HCT116 (cell line): ENCODE data around the gene PMAIP1.

ENCODE experiments used
- EZH2phosphoT487 ChIP-seq: fragments of 200-600 bp; IDR thresholded peaks from 2 replicates; pipeline ENCODE4 v1.6.1; 2018; ENCODE audit warnings: antibody characterized with exemption, borderline replicate concordance
- POLR2A ChIP-seq: IDR thresholded peaks from 2 replicates; pipeline ENCODE4 v1.7.0; 2011; ENCODE audit warnings: borderline replicate concordance; ENCODE audit not compliant: insufficient read depth, insufficient read length; ENCODE audit errors: extremely low read depth
- ZNF274 ChIP-seq: fragments of 200-500 bp; sonication (Bioruptor generic); IDR thresholded peaks from 2 replicates; pipeline ENCODE4 v1.6.1; 2014; ENCODE audit warnings: mild to moderate bottlenecking, low read depth, low read length, inconsistent platforms
- TF ChIP-seq, protein P1 (sequence below), 3 experiments: fragments of 200-600 bp in 1 of 3; sonication (generic) in 1 of 3; IDR thresholded peaks in 2 of 3; conservative IDR thresholded peaks in 1 of 3; 2 replicates each; pipeline ENCODE4 v1.5.1; 2012 to 2017; ENCODE audit warnings: low read depth in 2 of 3, low read length in 2 of 3, antibody characterized with exemption in 1 of 3, borderline replicate concordance in 1 of 3, control low read depth in 1 of 3, mild to moderate bottlenecking in 1 of 3, mixed read lengths in 1 of 3, mixed run types in 1 of 3, moderate library complexity in 1 of 3; ENCODE audit not compliant: insufficient read depth in 1 of 3
- TF ChIP-seq, protein P2 (sequence below): IDR thresholded peaks from 2 replicates; pipeline ENCODE4 v1.6.1; 2012; ENCODE audit warnings: low read depth
- TF ChIP-seq, protein P3 (sequence below): IDR thresholded peaks from 2 replicates; pipeline ENCODE4 v1.6.1; 2012

DNA sequence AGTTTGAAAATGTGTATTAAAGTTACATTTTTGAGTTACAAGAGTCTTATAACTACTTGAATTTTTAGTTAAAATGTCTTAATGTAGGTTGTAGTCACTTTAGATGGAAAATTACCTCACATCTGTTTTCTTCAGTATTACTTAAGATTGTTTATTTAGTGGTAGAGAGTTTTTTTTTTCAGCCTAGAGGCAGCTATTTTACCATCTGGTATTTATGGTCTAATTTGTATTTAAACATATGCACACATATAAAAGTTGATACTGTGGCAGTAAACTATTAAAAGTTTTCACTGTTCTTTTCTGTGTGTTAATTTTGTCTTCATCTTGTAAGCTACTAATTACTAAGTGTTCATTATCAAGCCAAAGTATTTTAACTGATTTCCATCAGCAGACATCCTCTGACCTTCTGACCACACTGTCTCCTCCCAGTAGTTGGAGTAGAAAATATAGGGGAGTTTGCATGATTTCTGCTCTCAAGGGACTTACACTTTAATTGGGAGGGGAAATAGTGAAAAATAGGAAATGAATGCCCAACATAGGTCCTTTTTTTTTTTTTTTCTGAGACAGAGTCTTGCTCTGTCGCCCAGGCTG, 4.3 kb downstream of the PMAIP1 start:
- TF ChIP-seq, protein P1, sequence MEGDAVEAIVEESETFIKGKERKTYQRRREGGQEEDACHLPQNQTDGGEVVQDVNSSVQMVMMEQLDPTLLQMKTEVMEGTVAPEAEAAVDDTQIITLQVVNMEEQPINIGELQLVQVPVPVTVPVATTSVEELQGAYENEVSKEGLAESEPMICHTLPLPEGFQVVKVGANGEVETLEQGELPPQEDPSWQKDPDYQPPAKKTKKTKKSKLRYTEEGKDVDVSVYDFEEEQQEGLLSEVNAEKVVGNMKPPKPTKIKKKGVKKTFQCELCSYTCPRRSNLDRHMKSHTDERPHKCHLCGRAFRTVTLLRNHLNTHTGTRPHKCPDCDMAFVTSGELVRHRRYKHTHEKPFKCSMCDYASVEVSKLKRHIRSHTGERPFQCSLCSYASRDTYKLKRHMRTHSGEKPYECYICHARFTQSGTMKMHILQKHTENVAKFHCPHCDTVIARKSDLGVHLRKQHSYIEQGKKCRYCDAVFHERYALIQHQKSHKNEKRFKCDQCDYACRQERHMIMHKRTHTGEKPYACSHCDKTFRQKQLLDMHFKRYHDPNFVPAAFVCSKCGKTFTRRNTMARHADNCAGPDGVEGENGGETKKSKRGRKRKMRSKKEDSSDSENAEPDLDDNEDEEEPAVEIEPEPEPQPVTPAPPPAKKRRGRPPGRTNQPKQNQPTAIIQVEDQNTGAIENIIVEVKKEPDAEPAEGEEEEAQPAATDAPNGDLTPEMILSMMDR (IDR thresholded peaks at IDR 0.05 in 2 of 3, conservative IDR thresholded peaks at IDR 0.05 in 1 of 3; ENCODE audit: borderline replicate concordance in 1 of 3, insufficient read depth in 1 of 3, low read depth in 2 of 3, low read length in 2 of 3): no peak
- TF ChIP-seq, protein P2, sequence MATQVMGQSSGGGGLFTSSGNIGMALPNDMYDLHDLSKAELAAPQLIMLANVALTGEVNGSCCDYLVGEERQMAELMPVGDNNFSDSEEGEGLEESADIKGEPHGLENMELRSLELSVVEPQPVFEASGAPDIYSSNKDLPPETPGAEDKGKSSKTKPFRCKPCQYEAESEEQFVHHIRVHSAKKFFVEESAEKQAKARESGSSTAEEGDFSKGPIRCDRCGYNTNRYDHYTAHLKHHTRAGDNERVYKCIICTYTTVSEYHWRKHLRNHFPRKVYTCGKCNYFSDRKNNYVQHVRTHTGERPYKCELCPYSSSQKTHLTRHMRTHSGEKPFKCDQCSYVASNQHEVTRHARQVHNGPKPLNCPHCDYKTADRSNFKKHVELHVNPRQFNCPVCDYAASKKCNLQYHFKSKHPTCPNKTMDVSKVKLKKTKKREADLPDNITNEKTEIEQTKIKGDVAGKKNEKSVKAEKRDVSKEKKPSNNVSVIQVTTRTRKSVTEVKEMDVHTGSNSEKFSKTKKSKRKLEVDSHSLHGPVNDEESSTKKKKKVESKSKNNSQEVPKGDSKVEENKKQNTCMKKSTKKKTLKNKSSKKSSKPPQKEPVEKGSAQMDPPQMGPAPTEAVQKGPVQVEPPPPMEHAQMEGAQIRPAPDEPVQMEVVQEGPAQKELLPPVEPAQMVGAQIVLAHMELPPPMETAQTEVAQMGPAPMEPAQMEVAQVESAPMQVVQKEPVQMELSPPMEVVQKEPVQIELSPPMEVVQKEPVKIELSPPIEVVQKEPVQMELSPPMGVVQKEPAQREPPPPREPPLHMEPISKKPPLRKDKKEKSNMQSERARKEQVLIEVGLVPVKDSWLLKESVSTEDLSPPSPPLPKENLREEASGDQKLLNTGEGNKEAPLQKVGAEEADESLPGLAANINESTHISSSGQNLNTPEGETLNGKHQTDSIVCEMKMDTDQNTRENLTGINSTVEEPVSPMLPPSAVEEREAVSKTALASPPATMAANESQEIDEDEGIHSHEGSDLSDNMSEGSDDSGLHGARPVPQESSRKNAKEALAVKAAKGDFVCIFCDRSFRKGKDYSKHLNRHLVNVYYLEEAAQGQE: no peak
- no peak for TF ChIP-seq ZNF274
- TF ChIP-seq, protein P3, sequence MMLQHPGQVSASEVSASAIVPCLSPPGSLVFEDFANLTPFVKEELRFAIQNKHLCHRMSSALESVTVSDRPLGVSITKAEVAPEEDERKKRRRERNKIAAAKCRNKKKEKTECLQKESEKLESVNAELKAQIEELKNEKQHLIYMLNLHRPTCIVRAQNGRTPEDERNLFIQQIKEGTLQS: no peak
- no peak for TF ChIP-seq EZH2phosphoT487
- TF ChIP-seq POLR2A: no peak
